ENCODE results near the gene CHID1. TPM values are rescaled to one million over a fixed set of nuclear protein-coding genes. Genes with fewer than 3 reads are reported as not detected.

The CHID1 gene
- total RNA-seq, 4 donors from 2014 or later, result 75.0 to 144 (median 93.8) TPM

DNA sequence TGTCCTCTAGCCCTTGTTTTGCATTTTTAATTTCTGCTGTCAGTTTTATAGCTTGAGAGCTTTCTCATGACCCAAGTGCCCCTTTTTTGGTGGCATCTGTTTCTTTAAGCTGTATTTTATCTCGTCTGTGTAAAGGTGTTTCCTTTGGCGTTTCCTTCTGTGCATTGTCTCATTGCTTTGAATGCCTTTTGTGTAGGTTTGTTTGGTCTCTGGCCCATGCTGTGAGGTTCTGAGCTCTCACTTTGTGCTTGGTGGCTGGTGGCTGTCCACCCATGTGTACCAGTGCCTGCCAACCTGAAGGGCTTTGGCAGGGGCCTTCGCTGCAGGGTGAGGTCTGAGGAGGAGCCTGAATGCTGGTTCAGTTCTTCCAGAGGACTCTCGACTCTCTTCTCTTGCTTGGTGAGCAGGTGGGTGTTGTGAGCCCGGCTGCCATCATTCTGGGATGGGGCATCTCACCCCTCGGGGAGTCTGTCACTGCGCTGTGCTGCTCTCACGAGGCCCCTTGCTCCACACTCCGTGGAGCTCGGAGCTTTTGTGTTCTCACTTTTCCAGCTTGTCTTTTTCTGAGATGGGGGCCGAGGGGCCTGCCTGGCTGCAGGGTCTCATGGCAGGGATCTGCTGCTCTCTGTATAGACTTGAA, 30.0 kb upstream of the CHID1 start:
- H3K4me1 ChIP-seq, result peaks cover 11 to 14% of the 10 kb centered on the region in 2 donors
- DNase-seq, result peak; percentile 60 to 76
- H3K4me3 ChIP-seq (replicated peaks in 1 of 3), result no peak overlapping the region
- TF ChIP-seq, protein P1, sequence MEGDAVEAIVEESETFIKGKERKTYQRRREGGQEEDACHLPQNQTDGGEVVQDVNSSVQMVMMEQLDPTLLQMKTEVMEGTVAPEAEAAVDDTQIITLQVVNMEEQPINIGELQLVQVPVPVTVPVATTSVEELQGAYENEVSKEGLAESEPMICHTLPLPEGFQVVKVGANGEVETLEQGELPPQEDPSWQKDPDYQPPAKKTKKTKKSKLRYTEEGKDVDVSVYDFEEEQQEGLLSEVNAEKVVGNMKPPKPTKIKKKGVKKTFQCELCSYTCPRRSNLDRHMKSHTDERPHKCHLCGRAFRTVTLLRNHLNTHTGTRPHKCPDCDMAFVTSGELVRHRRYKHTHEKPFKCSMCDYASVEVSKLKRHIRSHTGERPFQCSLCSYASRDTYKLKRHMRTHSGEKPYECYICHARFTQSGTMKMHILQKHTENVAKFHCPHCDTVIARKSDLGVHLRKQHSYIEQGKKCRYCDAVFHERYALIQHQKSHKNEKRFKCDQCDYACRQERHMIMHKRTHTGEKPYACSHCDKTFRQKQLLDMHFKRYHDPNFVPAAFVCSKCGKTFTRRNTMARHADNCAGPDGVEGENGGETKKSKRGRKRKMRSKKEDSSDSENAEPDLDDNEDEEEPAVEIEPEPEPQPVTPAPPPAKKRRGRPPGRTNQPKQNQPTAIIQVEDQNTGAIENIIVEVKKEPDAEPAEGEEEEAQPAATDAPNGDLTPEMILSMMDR (IDR thresholded peaks at IDR 0.05), result no peak
- whole genome bisulfite sequencing, 2 donors, result 55 to 56% methylated on average over 11 of the region's 11 CpGs
- intact Hi-C loops (cut with DNase I), result no loop called here
- no peak overlapping the region for H3K27ac ChIP-seq
- no peaks in the 10 kb centered on the region for H3K36me3 ChIP-seq
- no peaks in the 10 kb centered on the region for H3K9me3 ChIP-seq
- H3K27me3 ChIP-seq, result no peaks in the 10 kb centered on the region

DNA sequence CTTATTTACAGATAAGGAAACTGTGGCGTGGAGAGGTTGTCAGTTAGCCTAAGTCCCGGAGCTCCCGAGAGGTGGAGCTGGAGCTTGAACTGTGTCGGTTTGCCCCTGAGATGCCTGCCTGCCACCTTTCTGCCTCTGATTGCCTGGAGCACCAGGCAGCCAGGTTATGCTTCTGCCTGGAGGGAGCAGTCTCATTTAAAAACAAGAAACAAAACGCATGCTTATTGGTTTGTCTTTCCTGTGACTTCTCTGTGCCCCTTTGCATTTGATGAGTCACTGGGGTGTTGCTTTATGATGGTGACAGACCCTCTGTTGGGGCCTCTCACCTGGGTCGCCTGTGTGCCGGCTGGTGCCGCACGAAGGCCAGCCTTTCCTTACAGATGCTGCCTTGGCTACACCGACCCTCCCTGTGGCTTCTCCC, 27.2 kb upstream of the CHID1 start:
- peaks cover 14 to 27% of the 10 kb centered on the region in 2 donors for H3K4me1 ChIP-seq

DNA sequence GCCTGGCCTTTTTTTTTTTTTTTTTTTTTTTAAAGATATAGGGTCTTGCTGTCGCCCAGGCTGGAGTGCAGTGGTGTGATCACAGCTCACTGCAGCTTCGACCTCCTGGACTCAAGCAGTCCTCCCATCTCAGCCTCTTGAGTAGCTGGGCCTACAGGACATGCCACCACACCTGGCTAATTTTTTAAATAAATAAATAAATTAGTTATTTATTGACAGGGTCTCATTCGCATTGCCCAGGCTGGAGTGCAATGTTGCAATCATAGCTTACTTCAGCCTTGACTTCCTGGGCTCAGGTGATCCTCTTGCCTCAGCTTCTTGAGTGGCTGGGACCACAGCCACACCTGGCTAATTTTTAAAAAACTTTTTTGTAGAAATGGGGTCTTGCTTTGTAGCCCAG, 25.6 kb upstream of the CHID1 start:
- 94 to 98% methylated on average over 3 of the region's 3 CpGs for WGBS, 2 donors
- DNase-seq, result no peak
- Histone ChIP-seq H3K27me3 (no peaks in the 10 kb centered on the region), H3K4me3 (replicated peaks in 1 of 3) (no peak overlapping the region), H3K27ac (no peak overlapping the region), H3K36me3 (no peaks in the 10 kb centered on the region), H3K9me3 (no peaks in the 10 kb centered on the region), H3K4me1 (peaks cover 10 to 43% of the 10 kb centered on the region in 2 donors)
- TF ChIP-seq POLR2A (IDR thresholded peaks at IDR 0.05), result no peak
- TF ChIP-seq, protein P1 (IDR thresholded peaks at IDR 0.05), result no peak
- intact Hi-C loops (cut with DNase I), result no loop called here

More for the DNA sequence above, 27.2 kb upstream of the CHID1 start:
- DNase-seq, result no peak
- no peaks in the 10 kb centered on the region for H3K27me3 ChIP-seq
- no peak overlapping the region for H3K4me3 ChIP-seq (replicated peaks in 1 of 3)
- no peaks in the 10 kb centered on the region for H3K36me3 ChIP-seq
- no peaks in the 10 kb centered on the region for H3K9me3 ChIP-seq
- WGBS, 2 donors, result 84 to 90% methylated on average over 10 of the region's 10 CpGs
- no peak overlapping the region for H3K27ac ChIP-seq
- intact Hi-C loops (cut with DNase I), result no loop called here
- TF ChIP-seq, protein P1 (IDR thresholded peaks at IDR 0.05), result no peak
- no peak for TF ChIP-seq POLR2A (IDR thresholded peaks at IDR 0.05)

DNA sequence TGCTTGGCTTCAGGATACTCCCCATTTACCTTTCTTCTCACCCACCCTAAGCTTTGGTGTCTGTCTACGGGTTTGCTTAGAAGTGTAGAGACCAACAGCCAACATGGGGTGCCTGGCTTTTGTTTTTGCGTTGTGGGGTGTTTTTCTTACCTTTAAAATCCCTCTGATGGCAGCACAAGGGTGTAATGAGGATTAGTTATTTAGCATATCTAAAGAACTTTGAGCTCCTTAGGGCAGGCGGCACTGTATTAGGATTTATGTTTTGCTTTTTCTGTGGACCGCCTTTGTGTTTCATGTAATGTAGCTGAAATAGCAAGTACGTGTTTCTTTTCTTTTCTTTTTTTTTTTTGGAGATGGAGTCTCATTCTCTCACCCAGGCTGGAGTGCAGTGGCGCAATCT, 23.9 kb upstream of the CHID1 start:
- H3K27ac ChIP-seq, result no peak overlapping the region
- intact Hi-C loops (cut with DNase I), result no loop called here
- TF ChIP-seq POLR2A (IDR thresholded peaks at IDR 0.05), result no peak
- TF ChIP-seq, protein P1 (IDR thresholded peaks at IDR 0.05), result no peak
- DNase-seq, result no peak
- H3K27me3 ChIP-seq, result no peaks in the 10 kb centered on the region
- peaks cover 0 to 43% of the 10 kb centered on the region in 2 donors for H3K4me1 ChIP-seq
- 85 to 87% methylated on average over 6 of the region's 6 CpGs for WGBS, 2 donors
- no peaks in the 10 kb centered on the region for H3K9me3 ChIP-seq
- H3K36me3 ChIP-seq, result no peaks in the 10 kb centered on the region
- no peak overlapping the region for H3K4me3 ChIP-seq (replicated peaks in 1 of 3)

DNA sequence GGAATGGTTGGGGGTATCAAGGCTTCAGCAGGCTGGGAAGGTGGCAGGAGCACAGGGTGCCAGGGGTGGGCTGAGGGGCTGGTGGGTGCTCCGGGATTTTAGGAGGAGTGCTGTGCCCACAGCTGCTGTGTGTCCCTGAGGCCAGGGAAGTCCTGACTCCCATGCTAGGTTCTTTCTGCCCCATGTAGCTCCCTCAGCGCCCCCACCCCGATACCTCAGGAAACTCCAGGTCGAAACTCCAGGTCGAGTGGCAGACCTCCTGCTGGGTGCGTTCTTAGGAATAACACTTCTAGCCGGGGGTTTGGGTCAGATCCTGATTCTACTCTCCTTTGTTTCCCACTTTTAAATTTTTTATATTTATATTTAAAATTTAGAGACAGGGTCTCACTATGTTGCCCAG, 23.3 kb upstream of the CHID1 start:
- intact Hi-C loops (cut with DNase I), result no loop called here
- H3K4me3 ChIP-seq (replicated peaks in 1 of 3), result no peak overlapping the region
- WGBS, 2 donors, result 60 to 71% methylated on average over 7 of the region's 7 CpGs
- TF ChIP-seq POLR2A (IDR thresholded peaks at IDR 0.05), result no peak
- TF ChIP-seq, protein P1 (IDR thresholded peaks at IDR 0.05), result no peak
- H3K4me1 ChIP-seq, result peaks cover 0 to 43% of the 10 kb centered on the region in 2 donors
- DNase-seq, result no peak
- H3K27me3 ChIP-seq, result no peaks in the 10 kb centered on the region
- peak overlapping the region in 1 of 3 donors; percentile 15 for H3K27ac ChIP-seq
- no peaks in the 10 kb centered on the region for H3K36me3 ChIP-seq
- H3K9me3 ChIP-seq, result no peaks in the 10 kb centered on the region
